Measurements from ENCODE around the gene SLPI. TPM values are rescaled to one million over a fixed set of nuclear protein-coding genes. Genes with fewer than 3 reads are reported as not detected.

The SLPI gene
- total RNA-seq, 3 donors from 2014 or later (not counting 1 experiment from before 2014, with no cell fraction given), result 0.90 TPM; not detected in 2

DNA sequence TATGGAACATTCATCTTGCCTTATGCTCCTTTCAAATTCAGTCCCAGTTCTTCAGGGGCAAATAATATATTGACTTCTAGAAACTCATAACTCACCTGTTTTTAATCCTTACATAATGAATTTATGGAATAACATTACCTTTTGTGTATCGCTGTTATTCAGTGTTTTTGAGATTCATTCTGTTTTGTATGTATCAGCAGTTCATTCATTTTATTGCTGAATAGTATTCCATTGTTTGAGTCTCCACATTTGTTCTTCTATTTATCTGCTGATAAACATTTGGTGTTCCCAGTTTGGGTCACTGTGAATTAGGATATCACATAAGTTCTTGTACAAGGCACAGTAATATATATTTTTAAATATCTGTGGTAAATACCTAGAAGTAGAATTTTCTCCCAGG, 28.1 kb downstream of the SLPI start:
- Histone ChIP-seq H3K4me1 (ENCODE audit: control insufficient read depth, insufficient read depth, low read length) (no peaks in the 10 kb centered on the region), H3K9me3 (ENCODE audit: control insufficient read depth, insufficient read depth, low read length) (no peaks in the 10 kb centered on the region), H3K36me3 (ENCODE audit: control insufficient read depth, insufficient read depth, low read length) (no peaks in the 10 kb centered on the region), H3K27me3 (ENCODE audit: control insufficient read depth, insufficient read depth, low read length) (peaks cover 3% of the 10 kb centered on the region), H3K4me3 (ENCODE audit: low read length) (no peak overlapping the region), H3K27ac (ENCODE audit: low read length) (no peak overlapping the region)
- Mint-ChIP-seq H3K4me3 (no peak overlapping the region), H3K27ac (no peak overlapping the region), H3K9me3 (no peaks in the 10 kb centered on the region), H3K27me3 (ENCODE audit: low read depth in 2 of 2) (peaks cover 26 to 68% of the 10 kb centered on the region in 2 donors), H3K36me3 (no peaks in the 10 kb centered on the region), H3K4me1 (no peaks in the 10 kb centered on the region)
- WGBS (ENCODE audit: insufficient coverage), result no CpG with 5 or more reads among the region's 1 CpG
- intact Hi-C loops (cut with micrococcal nuclease), result no loop called here
- TF ChIP-seq, protein P1, sequence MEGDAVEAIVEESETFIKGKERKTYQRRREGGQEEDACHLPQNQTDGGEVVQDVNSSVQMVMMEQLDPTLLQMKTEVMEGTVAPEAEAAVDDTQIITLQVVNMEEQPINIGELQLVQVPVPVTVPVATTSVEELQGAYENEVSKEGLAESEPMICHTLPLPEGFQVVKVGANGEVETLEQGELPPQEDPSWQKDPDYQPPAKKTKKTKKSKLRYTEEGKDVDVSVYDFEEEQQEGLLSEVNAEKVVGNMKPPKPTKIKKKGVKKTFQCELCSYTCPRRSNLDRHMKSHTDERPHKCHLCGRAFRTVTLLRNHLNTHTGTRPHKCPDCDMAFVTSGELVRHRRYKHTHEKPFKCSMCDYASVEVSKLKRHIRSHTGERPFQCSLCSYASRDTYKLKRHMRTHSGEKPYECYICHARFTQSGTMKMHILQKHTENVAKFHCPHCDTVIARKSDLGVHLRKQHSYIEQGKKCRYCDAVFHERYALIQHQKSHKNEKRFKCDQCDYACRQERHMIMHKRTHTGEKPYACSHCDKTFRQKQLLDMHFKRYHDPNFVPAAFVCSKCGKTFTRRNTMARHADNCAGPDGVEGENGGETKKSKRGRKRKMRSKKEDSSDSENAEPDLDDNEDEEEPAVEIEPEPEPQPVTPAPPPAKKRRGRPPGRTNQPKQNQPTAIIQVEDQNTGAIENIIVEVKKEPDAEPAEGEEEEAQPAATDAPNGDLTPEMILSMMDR (IDR thresholded peaks at IDR 0.05), result no peak
- ATAC-seq, result no peak
- DNase-seq, result no peak

DNA sequence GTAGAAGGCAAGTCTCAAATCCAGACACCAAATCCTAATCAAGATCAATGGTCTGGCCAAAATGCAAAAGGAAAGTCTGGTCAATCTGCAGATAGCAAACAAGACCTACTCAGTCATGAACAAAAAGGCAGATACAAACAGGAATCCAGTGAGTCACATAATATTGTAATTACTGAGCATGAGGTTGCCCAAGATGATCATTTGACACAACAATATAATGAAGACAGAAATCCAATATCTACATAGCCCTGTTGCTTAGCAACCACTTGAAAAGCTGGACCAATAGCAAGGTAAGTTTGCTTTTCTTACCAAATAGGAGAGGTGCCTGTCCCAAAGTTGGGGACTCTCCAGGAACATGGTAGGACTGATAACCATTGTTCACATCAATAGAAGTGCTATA, 31.2 kb downstream of the SLPI start:
- DNase-seq (no peak), ATAC-seq (no peak)
- no peaks in the 10 kb centered on the region for H3K36me3 ChIP-seq (ENCODE audit: control insufficient read depth, insufficient read depth, low read length)
- H3K27me3 Mint-ChIP-seq (ENCODE audit: low read depth in 2 of 2), result peaks cover 33 to 57% of the 10 kb centered on the region in 2 donors
- H3K4me3 ChIP-seq (ENCODE audit: low read length), result no peak overlapping the region
- no peak overlapping the region for H3K27ac ChIP-seq (ENCODE audit: low read length)
- H3K9me3 ChIP-seq (ENCODE audit: control insufficient read depth, insufficient read depth, low read length), result no peaks in the 10 kb centered on the region
- H3K4me1 ChIP-seq (ENCODE audit: control insufficient read depth, insufficient read depth, low read length), result no peaks in the 10 kb centered on the region
- no peaks in the 10 kb centered on the region for H3K4me1 Mint-ChIP-seq
- intact Hi-C loops (cut with micrococcal nuclease), result no loop called here
- TF ChIP-seq, protein P1 (IDR thresholded peaks at IDR 0.05), result no peak
- H3K36me3 Mint-ChIP-seq, result no peaks in the 10 kb centered on the region
- H3K27me3 ChIP-seq (ENCODE audit: control insufficient read depth, insufficient read depth, low read length), result no peaks in the 10 kb centered on the region
- no peak overlapping the region for H3K4me3 Mint-ChIP-seq
- H3K27ac Mint-ChIP-seq, result no peak overlapping the region
- H3K9me3 Mint-ChIP-seq, result no peaks in the 10 kb centered on the region

DNA sequence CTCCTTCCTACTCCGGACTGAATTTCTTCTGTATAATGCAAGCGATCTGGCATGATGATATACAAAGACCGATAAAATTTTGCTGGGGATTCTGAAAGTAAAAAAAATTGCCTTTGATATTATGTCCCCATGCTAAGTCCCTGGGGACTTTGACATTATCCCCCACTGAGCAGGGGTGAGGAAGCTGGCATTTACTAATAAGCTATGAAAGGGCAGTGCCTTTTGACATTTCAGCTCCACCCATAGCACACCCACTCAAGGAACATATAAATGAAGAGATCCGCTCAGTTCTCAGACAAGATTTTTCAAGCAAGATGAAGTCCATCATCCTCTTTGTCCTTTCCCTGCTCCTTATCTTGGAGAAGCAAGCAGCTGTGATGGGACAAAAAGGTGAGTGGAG, 33.3 kb downstream of the SLPI start, which contains the start of gene SEMG2:
TSS of gene SEMG2 (plus strand) at position 298 of the 400 bp plus-strand sequence. CDS start at position 315, 17 bp downstream.
- peaks cover 30 to 60% of the 10 kb centered on the region in 2 donors for H3K27me3 Mint-ChIP-seq (ENCODE audit: low read depth in 2 of 2)
- H3K4me3 ChIP-seq (ENCODE audit: low read length), result no peak within 1 kb of the TSS
- no peak within 1 kb of the TSS for H3K4me3 Mint-ChIP-seq
- H3K27ac ChIP-seq (ENCODE audit: low read length), result no peak within 1 kb of the TSS
- DNase-seq (no peak), ATAC-seq (no peak)
- H3K9me3 Mint-ChIP-seq, result no peaks in the 10 kb centered on the region
- H3K36me3 ChIP-seq (ENCODE audit: control insufficient read depth, insufficient read depth, low read length), result no peaks in the 10 kb centered on the region
- H3K27ac Mint-ChIP-seq, result no peak within 1 kb of the TSS
- intact Hi-C loops (cut with micrococcal nuclease), result no loop called here
- H3K4me1 ChIP-seq (ENCODE audit: control insufficient read depth, insufficient read depth, low read length), result no peaks in the 10 kb centered on the region
- no peaks in the 10 kb centered on the region for H3K36me3 Mint-ChIP-seq
- 96% methylated on average over 4 of the region's 4 CpGs for WGBS (ENCODE audit: insufficient coverage)
- TF ChIP-seq, protein P1 (IDR thresholded peaks at IDR 0.05), result no peak
- H3K27me3 ChIP-seq (ENCODE audit: control insufficient read depth, insufficient read depth, low read length), result no peaks in the 10 kb centered on the region
- H3K9me3 ChIP-seq (ENCODE audit: control insufficient read depth, insufficient read depth, low read length), result no peaks in the 10 kb centered on the region
- H3K4me1 Mint-ChIP-seq, result no peaks in the 10 kb centered on the region

DNA sequence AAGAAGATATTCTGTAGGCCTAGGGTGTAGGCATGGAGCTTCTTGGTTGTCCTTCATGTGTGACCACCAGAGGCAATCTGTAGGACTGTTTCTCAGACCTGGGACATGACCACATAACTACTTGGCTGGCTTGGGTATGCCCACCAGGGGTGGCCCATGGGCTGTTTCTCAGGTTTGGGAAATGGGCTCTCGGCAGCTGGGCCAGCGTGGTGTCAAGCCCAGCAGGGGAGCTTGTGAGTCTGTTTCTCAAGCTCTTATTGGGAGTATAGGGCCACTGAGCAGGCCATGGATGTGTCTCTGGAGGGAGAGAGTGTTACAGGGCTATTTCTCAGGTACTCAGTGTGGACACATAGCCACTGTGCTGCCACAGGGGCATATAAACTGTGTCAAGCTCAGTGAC, 35.7 kb downstream of the SLPI start:
- peaks cover 31 to 58% of the 10 kb centered on the region in 2 donors for H3K27me3 Mint-ChIP-seq (ENCODE audit: low read depth in 2 of 2)
- intact Hi-C loops (cut with micrococcal nuclease), result no loop called here

More for the DNA sequence above, 35.7 kb downstream of the SLPI start:
- DNase-seq (no peak), ATAC-seq (no peak)
- Histone ChIP-seq H3K4me3 (ENCODE audit: low read length) (no peak overlapping the region), H3K9me3 (ENCODE audit: control insufficient read depth, insufficient read depth, low read length) (no peaks in the 10 kb centered on the region), H3K27ac (ENCODE audit: low read length) (no peak overlapping the region), H3K27me3 (ENCODE audit: control insufficient read depth, insufficient read depth, low read length) (no peaks in the 10 kb centered on the region), H3K36me3 (ENCODE audit: control insufficient read depth, insufficient read depth, low read length) (no peaks in the 10 kb centered on the region), H3K4me1 (ENCODE audit: control insufficient read depth, insufficient read depth, low read length) (no peaks in the 10 kb centered on the region)
- Mint-ChIP-seq H3K4me1 (no peaks in the 10 kb centered on the region), H3K4me3 (no peak overlapping the region), H3K9me3 (no peaks in the 10 kb centered on the region), H3K27ac (no peak overlapping the region), H3K36me3 (no peaks in the 10 kb centered on the region)
- WGBS (ENCODE audit: insufficient coverage), result 91% methylated on average over 2 of the region's 2 CpGs
- TF ChIP-seq, protein P1 (IDR thresholded peaks at IDR 0.05), result no peak

All from natural killer cell (primary cell).